ENCODE results near the gene PLSCR3.

The PLSCR3 gene

DNA sequence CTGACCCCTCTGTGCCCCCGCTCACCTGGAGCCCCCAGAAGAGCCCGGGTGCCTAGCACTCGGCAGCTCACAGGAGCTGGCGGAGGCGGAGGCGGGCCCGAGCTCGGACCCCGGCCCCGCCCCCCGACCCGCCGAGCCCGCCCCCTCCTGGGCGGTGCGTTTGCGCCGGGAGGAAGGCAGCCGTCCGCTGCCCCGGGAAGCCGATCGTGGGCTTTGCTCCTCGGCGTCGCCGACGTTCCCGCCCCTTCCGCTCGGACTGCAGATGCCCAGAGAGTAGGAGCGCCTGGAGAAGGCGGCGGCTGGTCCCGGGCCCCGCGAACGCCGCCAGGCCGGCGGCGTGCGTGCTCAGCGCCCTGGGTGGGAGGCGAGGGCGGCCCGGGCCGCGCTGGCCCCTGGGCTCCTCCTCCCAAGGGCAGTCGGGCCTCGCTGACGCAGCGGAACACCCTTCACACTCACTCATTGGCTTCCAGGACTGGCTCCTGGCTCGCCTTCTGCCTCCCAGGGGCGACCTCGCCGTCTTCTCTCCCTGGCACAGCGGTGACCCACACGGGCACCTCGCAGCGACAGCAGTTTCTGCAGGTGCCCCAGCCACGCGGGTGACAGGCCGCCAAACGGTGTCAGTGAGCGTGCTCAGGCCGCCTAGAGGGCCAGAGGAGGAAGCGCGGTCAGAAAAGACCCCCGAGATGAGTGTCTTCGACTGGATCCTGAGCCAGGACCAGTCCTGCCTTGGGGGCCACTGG, at the start of gene PLSCR3:
Gene PLSCR3, minus strand, starts transcription at position 74 of the 740 bp plus-strand sequence. CDS start 415 bp downstream, outside the sequence.
- peak; percentile 42 to 80 (median 62) for DNase-seq

DNA sequence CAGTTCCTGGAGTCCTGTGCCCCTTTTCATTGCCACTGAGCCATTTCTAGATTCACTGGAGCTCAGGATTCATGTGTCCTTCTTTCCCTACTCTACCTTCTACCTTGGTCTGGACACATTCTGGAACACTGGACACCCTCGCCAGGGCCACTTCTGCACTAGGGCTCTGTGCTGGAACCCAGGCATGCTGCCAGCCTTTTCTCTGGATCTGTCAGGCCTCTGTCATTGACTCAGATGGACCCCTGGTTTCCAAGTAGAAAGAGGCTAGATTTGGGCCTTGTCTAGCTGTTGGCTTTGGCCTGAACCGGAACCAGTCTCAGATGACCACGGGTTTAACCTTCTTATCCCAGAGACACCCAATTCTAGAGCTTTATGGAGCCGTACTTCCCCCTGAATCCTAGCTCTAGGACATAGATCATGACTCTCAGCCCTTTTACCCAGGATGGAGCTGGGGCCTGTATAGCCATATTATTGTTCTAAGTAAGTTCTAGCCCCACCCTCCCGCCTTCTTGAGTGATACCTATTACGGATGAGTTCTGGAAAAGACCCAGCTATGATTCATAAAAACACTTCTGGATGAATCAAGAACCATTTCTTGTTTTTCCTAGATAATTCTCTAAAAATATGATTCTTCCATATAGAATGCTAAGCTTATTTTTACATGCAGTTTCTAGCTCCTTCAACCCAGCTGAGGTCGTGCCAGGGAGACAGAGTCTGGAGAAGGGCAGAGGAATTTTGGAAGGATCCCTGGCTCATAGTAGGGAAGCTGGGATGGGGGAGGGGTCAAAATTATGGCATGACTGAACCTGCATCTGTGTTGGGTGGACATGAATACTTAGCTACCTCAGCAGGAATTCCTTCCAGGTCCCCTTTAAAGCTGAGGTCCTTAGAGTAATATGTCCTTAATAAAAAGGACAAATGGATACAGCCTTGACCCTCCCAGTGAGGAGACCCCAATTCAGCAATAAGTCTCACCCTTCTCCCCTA, 49.5 kb upstream of the PLSCR3 start:
- no peak for DNase-seq

DNA sequence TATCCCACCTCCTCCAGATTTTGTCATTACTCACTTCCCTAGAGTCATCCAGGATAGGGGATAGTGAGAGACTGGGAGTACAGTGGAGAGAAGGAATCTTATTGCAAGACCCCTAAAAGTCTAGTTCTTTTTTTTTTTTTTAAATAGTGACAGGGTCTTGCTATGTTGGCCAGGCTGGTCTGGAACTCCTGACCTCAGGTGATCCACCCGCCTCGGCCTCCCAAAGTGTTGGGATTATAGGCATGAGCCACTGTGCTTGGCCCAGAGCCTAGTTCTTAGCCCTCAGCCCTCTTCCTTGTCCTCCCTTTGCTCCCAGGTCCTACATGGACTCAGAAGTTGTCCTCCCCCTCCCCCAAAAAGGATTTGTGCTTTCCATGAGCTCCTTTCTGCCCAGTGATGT, 47.8 kb upstream of the PLSCR3 start:
- DNase-seq, result no peak

DNA sequence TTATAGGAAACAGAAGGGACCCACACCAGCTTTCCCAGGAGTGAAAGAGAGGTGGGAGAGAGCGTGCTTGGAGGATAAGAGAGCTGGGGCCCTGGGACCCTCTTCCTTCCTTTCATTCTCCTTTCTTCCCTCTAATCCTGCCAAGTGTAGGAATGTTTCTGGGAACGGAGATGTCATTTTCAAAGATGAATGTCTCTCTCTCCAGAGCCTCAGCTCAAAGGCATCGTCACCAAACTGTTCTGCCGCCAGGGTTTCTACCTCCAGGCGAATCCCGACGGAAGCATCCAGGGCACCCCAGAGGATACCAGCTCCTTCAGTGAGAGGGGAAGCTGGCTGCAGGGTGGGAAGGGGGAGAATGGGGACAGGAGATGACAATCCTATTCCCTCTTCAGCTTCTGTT, 46.9 kb upstream of the PLSCR3 start:
- DNase-seq, result no peak

DNA sequence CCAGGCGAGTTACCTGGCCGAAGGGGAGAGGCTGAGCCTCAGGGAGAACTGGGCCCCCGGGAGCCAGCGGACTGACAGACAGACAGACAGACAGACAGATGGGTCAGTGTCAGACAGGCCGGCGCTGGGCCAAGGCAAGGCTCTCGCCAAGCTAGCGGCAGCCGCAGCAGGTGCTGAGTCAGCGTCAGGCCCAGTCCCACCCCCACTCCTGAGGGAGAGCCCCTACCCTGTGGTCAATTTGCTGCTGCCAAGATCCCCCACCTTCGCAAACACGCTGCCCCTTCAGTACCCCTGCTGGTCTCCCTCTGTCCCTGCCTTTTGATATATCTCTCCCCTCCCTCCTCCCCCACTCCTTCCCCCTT, 46.5 kb upstream of the PLSCR3 start:
- DNase-seq, result no peak

DNA sequence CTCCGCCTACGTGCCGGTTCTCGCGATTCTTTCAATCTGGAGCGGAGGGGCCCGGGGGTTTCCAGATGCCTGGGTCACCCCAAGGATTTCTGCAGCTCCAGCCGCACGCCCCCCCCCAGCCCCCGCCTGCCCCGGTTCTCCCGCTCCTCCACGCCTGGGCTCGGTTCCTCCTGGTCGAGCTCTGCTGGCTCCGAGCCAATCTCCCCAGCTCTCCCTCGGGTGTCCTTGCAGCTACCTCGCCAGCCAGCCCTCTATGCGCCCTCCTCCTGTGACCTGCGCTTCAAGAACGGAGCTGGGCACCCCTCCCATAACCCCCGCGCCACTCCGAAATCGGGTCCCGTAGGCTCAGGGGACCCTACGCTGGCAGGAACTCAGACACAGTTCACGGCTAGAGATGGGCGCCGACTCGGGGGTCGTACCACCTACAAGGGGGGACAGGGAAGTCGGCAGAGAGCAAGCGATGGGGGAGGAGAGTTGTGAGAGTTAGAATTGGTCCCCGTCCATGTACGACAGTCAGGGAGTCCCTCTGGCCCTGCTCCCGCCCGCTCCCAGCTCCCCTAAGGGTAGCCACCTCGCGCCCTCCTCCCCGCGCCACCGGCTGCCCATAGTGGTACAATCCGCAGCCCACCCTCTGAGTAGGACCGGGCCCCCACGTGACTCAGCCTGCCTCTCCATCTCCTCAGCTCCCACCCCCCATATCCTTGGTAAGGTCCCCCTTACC, 45.9 kb upstream of the PLSCR3 start:
- no peak for DNase-seq

DNA sequence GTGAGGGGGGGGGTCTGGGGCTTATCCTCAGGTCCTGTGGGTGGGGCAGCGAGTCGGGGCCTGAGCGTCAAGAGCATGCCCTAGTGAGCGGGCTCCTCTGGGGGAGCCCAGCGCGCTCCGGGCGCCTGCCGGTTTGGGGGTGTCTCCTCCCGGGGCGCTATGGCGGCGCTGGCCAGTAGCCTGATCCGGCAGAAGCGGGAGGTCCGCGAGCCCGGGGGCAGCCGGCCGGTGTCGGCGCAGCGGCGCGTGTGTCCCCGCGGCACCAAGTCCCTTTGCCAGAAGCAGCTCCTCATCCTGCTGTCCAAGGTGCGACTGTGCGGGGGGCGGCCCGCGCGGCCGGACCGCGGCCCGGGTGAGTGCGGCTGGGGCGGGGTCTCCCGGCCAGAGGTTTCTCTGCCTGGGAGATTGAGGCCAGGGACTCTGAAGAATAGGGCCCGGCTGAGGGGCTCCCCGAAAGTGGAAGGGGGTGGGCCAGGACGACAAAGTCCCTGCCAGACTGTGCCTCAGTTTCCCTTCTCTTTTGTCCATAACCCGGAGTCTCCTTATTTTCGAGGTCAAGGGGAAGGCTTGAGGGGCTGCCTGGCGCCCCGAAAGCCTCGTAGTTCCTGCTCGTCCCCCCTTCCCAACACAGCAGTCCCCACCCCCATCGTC, 45.3 kb upstream of the PLSCR3 start, which contains the start of gene FGF11:
Gene FGF11, plus strand, starts transcription at position 51 of the 651 bp plus-strand sequence. Its CDS starts 109 bp downstream, at position 160.
- no peak for DNase-seq

DNA sequence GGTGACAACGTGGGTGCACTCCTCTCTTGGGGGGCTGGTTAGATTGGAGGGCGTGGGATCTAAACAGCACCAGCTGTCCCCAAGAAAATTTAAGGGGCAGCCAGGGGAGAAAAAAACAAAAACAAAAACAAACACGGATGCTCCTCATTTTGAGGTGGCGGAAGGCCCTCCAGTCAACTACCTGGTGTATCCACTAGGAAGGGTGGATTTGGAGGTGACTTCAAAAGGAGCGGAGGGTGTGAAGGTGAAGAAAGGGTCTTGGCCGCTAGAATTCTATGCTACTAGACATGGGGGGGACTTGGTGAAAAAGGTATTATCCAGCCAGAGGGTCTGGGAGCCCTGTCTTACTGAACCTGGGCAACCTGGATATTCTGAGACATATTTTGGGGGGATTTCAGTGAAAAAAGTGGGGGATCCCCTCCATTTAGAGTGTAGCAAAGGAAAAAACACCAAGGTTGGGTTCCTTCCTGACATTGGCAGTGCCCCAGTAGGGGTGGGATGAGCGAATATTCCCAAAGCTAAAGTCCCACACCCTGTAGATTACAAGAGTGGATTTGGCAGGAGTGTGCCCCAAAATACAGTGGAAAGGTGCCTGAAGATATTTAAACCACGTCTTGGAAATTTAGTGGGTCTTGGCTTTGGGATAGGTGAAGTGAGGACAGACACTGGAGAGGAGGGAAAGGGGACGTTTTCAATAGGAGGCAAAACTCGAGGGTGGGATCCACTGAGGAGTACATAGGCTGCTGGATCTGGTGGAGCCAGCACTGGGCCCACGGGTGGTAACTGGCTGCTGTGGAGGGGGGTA, 44.5 kb upstream of the PLSCR3 start:
- DNase-seq, result no peak

DNA sequence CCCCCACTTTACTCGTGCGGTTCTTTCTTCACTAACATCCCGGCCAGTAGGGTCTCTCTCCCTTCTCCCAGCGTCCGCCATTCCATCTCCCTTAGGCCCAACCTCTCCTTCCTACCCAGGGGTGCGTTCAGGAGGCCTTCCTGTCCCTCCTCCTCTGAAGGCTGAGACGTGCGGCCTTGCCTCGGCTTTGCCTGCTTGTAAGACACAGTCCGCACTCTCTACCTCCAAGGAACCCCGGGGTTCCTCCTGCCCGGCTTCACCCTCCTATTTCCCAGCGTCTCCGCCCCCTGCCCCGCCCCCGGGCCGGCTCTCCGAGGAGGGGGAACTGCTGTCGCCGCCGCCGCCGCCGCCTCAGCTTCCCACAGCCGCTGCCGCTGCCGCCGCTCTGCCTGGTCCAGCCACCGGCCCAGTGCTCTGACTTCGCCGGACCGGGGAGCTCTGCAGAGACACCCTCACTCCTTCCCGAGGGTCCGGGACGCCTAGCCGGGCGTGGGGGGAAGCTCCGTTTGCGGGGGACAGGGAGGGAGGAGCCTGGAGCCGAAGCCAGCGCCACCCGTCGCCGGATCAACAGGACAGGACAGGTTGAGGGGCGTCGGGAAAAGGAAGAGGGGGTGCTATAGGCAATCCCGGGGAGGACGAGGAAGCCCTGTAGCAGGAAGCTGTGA, 43.8 kb upstream of the PLSCR3 start:
- peak in 3 of 4 experiments; percentile 13 to 64 (median 20) for DNase-seq

DNA sequence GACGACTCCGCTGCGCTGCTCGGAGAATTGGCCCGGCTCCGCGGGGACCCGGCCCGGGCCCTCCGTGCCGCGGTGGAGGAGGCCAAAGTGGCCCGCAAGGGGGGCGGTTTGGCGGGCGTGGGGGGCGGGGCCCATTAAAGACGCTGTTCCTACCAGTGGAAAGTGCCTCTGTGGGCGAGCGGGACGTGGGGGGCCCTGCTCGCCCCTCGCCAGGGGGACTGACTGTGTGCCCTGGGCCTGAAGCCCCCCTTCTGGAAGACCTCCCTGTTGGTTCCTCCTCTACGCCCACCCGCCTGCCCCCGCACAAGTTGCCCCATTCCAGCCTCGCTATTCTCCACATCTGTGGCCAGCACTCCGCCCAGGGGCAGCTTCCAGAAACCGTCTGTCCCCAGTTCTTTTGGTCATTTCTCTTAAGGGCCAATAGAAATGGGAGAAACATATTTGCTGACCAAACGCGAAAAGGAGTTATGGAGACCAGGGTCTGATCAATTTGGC, 43.1 kb upstream of the PLSCR3 start:
- DNase-seq, result peak in 1 of 4 experiments; percentile 43

DNA sequence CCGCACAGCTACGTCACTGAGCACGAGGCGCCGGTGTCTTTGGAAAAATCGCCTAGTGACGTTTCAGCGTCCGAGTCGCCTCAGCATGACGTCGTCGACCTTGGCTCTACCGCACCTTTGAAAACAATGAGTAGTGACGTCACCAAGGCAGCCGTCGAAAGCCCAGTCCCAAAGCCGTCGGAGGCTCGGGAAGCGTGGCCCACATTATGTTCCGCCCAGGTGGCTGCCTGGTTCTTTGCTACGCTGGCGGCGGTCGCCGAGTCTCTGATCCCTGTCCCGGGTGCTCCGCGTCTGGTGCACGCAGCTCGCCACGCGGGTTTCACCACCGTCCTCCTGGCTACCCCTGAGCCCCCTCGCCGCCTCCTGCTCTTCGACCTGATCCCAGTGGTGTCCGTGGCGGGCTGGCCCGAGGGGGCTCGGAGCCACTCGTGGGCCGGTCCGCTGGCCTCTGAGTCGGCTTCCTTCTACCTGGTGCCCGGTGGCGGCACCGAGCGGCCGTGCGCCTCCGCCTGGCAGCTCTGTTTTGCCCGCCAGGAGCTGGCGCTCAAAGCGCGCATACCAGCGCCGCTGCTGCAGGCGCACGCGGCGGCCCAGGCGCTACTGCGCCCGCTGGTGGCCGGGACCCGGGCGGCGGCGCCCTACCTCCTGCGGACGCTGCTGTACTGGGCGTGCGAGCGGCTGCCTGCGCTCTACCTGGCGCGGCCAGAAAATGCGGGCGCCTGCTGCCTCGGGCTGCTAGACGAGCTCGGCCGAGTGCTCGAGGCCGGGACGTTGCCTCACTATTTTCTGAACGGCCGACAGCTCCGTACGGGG, 42.4 kb upstream of the PLSCR3 start:
- peak; percentile 43 to 82 (median 58) for DNase-seq

DNA sequence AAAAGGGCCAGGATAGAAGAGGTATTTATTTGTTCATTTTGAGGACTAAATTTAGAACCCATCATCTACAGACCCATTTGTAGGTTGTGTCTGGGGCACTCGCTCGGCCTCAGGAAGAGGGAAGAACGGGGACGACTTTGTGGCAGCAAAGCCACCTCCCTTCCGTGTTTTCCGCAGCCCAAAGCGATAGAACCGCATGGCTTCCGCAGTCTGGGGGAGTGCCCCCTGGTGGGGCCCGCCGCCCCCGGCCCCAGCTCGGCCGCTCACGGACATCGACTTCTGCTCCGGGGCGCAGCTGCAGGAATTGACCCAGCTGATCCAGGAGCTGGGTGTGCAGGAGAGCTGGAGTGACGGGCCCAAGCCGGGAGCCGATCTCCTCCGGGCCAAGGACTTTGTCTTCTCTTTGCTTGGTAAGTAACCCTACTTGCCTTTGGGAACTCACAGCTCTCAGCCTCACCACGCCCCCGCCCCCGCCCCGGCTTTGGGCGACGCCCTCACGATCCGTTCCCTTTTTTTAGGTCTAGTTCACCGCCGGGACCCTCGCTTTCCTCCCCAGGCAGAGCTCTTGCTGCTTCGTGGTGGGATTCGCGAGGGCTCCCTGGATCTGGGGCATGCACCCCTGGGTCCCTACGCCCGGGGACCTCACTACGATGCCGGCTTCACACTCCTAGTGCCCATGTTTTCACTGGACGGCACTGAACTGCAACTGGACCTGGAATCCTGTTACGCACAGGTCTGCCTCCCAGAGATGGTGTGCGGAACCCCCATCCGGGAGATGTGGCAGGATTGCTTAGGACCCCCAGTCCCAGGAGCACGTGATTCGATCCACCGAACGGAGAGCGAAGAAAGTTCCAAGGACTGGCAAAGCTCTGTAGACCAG, 41.6 kb upstream of the PLSCR3 start:
- peak in 3 of 4 experiments; percentile 43 to 65 (median 54) for DNase-seq

DNA sequence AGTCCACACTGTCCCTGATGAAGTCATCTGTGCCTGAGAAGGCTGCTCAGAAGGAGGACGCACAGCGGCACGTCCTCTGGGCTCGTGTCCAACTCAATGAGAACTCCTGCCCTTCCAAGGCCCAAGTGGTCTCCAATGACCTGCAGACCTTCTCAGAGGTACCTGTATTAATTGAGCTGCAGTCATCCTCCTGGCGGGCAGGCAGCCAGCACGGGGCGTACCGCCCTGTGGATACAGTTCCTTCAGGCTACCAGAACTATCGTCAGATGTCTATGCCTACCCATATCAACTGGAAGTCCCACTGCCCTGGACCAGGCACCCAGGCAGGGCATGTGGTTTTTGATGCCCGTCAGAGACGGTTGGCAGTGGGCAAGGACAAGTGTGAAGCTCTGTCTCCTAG, 38.0 kb upstream of the PLSCR3 start:
- DNase-seq, result no peak

DNA sequence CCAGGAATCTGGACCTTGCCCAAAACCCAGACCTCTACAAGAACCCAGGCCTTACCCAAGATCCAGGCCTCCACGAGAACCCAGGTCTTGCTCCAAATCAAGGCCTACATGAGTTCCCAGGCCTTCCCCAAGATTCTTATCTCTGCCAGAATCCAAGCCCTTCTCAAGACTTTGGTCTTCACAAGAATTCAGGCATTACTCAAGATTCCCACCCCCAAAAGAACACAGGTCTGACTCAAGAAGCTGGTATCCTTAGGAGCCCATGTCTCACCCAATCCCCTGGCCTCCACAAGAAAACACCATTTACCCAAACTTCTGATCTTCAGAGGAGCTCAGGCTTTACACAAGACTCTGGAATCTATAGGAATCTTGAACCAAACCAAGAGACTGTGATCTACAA, 36.9 kb upstream of the PLSCR3 start:
- no peak for DNase-seq

DNA sequence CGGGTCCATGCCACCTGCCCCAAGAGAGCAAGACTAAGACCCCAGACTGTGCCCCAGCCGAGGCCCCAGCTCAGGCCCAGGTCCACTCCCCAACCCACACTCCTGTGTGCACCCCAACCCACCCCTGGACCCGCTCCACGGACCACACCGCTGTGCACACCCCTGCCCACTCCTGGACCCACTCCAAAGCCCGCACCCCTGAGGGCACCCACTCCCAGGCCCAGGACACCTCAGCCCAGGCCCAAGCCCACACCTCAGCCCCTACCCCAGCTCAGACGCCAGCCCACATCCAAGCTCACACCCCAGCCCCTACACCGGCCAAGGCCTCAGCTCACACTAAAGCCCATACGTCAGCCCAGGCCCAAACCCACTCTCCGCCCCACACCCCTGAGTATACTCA, 35.4 kb upstream of the PLSCR3 start:
- no peak for DNase-seq

DNA sequence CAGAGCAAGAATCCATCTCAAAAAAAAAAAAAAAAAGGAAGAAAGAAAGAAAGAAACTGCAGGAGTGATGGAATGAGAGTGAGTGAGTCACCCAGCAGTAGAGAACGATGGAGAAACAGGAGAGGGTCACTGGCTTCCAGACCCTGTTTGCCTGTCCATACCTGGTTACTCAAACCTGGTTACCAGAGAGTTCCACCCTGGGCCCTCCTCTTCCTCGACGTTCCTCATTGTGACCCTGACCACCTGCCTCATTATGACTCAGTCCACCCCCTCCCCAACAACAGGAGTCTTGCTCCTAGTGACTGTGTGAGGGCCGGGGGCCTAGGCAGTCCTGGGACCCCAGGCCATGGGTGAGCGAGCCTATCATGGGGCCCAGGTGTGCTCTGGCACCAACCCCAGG, 34.2 kb upstream of the PLSCR3 start, which contains the start of gene SPEM3:
Gene SPEM3, plus strand, starts transcription at position 301 of the 400 bp plus-strand sequence. Its CDS starts 46 bp downstream, at position 347.
- DNase-seq, result no peak

DNA sequence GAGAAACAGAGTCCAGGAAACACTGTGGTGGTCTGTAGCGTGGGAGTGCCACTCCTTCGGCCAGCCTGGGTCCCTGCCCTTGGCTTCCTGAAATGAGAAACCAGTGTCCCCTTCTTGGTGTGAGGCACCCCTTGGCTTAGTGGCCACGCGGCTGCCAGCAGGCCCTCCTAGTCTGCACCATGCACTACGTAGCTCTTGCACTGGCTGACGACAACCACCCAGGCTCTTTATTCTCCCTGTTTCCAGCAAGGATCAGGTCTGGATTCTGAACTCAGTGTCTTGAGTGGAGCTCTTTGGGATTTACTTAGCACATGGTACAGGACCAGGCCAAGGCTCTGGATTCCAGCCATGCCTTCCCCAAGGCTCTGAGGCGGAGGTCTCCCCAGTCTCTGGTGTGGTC, 33.2 kb upstream of the PLSCR3 start:
- DNase-seq, result no peak

DNA sequence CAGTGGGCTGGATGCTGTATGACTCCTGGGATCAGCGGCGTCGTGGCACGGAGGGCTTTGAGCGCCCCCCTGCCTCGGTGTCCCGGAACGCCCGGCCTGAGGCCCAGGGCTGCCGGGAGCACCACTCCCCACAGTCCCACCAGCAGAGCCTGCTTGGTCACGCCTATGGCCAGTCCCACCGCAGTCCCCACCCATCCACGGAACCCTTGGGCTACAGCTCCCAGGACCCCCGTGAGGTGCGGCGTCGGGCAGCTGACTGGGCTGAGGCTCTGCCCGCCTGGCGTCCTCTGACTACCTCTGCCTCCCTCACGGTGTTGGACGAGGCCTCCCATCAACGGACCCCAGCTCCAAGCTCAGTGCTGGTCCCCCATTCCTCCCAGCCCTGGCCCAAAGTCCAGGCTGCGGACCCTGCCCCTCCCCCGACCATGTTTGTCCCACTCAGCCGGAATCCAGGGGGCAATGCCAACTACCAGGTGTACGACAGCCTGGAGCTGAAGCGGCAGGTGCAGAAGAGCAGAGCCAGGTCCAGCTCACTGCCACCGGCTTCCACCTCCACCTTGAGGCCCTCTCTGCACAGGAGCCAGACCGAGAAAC, 32.7 kb upstream of the PLSCR3 start:
- no peak for DNase-seq
